ENCODE results near the gene CC2D1A.
A peak's percentile ranks its signal among the peaks of the same experiment; 100 is the strongest.
"Not testable (repeated sequence)": the region's sequence is repeated elsewhere in the genome, so short reads cannot be mapped to it uniquely, and the experiment has no call there.

CC2D1A gene

GRCh38 chr19:13909430-13909829 is 3.4 kb downstream of the CC2D1A start:
- DNase-seq, result no peak

GRCh38 chr19:13913352-13913751 is 7.4 kb downstream of the CC2D1A start:
- no peak for DNase-seq

- DNase-seq, result no peak
Measured at GRCh38 chr19:13914777-13915176, 8.8 kb downstream of the CC2D1A start.

GRCh38 chr19:13917888-13918406 is 11.9 kb downstream of the CC2D1A start:
- DNase-seq, result no peak

- peak in 1 of 3 donors; percentile 7 for DNase-seq
Measured at GRCh38 chr19:13918726-13919411, 12.9 kb downstream of the CC2D1A start.

- DNase-seq, result peak in 1 of 3 donors; percentile 10
Measured at GRCh38 chr19:13920524-13920923, 14.5 kb downstream of the CC2D1A start.

- peak; percentile 42 to 47 (median 42) for DNase-seq
Measured at GRCh38 chr19:13920940-13921747, 15.1 kb downstream of the CC2D1A start.

GRCh38 chr19:13922118-13922517 is 16.1 kb downstream of the CC2D1A start:
- not testable (repeated sequence) for DNase-seq

- DNase-seq, result no peak
Measured at GRCh38 chr19:13923194-13923987, 17.4 kb downstream of the CC2D1A start.

- DNase-seq, result no peak
Measured at GRCh38 chr19:13926010-13926409, 20.0 kb downstream of the CC2D1A start.

- DNase-seq, result no peak
Measured at GRCh38 chr19:13926715-13927114, 20.7 kb downstream of the CC2D1A start.

GRCh38 chr19:13929340-13929739 is 23.3 kb downstream of the CC2D1A start:
- DNase-seq, result no peak

GRCh38 chr19:13929956-13930355 is 24.0 kb downstream of the CC2D1A start:
- DNase-seq, result no peak

- DNase-seq, result no peak
Measured at GRCh38 chr19:13930402-13930801, 24.4 kb downstream of the CC2D1A start.

GRCh38 chr19:13931391-13932148 is 25.6 kb downstream of the CC2D1A start:
- no peak for DNase-seq

- no peak for DNase-seq
Measured at GRCh38 chr19:13932149-13932637, 26.2 kb downstream of the CC2D1A start.

- DNase-seq, result no peak
Measured at GRCh38 chr19:13932911-13933393, 27.0 kb downstream of the CC2D1A start.

- DNase-seq, result no peak
Measured at GRCh38 chr19:13934785-13935109, 28.7 kb downstream of the CC2D1A start.

- no peak for DNase-seq
Measured at GRCh38 chr19:13935765-13936510, 29.9 kb downstream of the CC2D1A start.

GRCh38 chr19:13937479-13938300 is 31.7 kb downstream of the CC2D1A start:
- no peak for DNase-seq

Measured in suppressor macrophage treated with lipopolysaccharide for 1 hour (primary cell).